ENCODE data around the gene PRKAA2. TPM values are rescaled to one million over a fixed set of nuclear protein-coding genes. Genes with fewer than 3 reads are reported as not detected.

PRKAA2 gene
- total and polyA plus RNA-seq, 8 donors, result 1.2 to 4.1 (median 2.1) TPM

GRCh38 chr1:56645677-56646305 is 677 bp downstream of the PRKAA2 start:
- DNase-seq (peak in 4 of 6 donors; percentile 4 to 52 (median 18)), ATAC-seq (peak; percentile 26 to 54 (median 43)), FAIRE-seq (no peak)
- 2 to 6% methylated on average over 18 of the region's 18 CpGs for WGBS, 2 donors
- Histone ChIP-seq H3K27ac (peak overlapping the region in 2 of 4 donors; percentile 45 to 61), H3K4me1 (peaks cover 5 to 9% (median 8%) of the 10 kb centered on the region in 3 donors), H3K27me3 (no peaks in the 10 kb centered on the region), H3K4me3 (peak overlapping the region; percentile 45 to 79 (median 57)), H3K9me3 (no peaks in the 10 kb centered on the region), H3K36me3 (no peaks in the 10 kb centered on the region)
- intact Hi-C loops (cut with DNase I), result no loop called here
- TF ChIP-seq, protein P1, sequence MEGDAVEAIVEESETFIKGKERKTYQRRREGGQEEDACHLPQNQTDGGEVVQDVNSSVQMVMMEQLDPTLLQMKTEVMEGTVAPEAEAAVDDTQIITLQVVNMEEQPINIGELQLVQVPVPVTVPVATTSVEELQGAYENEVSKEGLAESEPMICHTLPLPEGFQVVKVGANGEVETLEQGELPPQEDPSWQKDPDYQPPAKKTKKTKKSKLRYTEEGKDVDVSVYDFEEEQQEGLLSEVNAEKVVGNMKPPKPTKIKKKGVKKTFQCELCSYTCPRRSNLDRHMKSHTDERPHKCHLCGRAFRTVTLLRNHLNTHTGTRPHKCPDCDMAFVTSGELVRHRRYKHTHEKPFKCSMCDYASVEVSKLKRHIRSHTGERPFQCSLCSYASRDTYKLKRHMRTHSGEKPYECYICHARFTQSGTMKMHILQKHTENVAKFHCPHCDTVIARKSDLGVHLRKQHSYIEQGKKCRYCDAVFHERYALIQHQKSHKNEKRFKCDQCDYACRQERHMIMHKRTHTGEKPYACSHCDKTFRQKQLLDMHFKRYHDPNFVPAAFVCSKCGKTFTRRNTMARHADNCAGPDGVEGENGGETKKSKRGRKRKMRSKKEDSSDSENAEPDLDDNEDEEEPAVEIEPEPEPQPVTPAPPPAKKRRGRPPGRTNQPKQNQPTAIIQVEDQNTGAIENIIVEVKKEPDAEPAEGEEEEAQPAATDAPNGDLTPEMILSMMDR (IDR thresholded peaks at IDR 0.05), result no peak

DNA sequence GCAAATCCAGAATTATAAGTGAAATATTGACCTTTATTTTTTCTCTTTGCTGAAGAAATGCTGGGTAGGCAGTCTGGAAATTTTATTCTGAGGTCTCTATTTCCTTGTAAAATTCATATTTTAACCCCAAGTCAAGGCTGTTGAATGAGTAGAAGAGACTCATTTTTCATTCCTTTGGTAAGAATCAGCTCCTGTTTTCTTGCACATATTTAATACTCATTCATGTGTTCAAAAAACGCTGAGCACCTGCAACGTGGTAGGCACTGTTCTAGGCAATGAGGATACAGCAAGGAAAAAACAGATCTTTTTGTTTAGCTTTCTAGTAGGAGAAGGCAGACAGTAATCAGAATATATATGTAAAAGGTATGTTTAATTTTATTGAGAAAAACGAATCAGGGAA is 1.5 kb downstream of the PRKAA2 start:
- ATAC-seq, result no peak
- peak overlapping the region in 1 of 4 donors; percentile 79 for H3K4me3 ChIP-seq
- FAIRE-seq, result no peak

DNA sequence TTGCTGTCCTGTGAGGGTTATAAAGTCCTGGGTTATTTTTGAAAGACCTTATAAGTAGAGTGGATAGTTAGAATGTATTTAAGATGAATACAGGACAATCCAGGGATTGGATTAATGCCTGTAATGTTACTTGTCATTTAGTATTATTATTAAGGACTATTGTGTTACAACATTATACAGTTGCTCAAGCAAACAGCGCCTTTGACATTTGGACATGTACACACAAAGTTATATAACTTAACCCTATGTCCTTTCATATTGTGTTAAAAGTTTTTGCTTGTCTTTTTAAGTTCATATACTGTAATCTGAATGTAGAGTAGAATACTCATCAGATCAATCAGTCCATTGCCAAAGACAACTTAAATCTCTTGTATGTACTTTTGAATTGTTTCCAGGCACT is 2.0 kb downstream of the PRKAA2 start:
- TF ChIP-seq, protein P1 (IDR thresholded peaks at IDR 0.05), result no peak
- no peaks in the 10 kb centered on the region for H3K27me3 ChIP-seq
- ATAC-seq, result no peak
- no peak overlapping the region for H3K4me3 ChIP-seq
- WGBS, 2 donors, result 70 to 79% methylated on average over 1 of the region's 1 CpG
- no peak overlapping the region for H3K27ac ChIP-seq
- intact Hi-C loops (cut with DNase I), result no loop called here
- FAIRE-seq, result peak; percentile 9
- no peaks in the 10 kb centered on the region for H3K36me3 ChIP-seq
- H3K4me1 ChIP-seq, result peaks cover 5 to 9% (median 8%) of the 10 kb centered on the region in 3 donors
- DNase-seq, result no peak
- no peaks in the 10 kb centered on the region for H3K9me3 ChIP-seq

More for the DNA sequence above, 1.5 kb downstream of the PRKAA2 start:
- TF ChIP-seq, protein P1 (IDR thresholded peaks at IDR 0.05), result no peak
- 30 to 31% methylated on average over 3 of the region's 3 CpGs for WGBS, 2 donors
- no peaks in the 10 kb centered on the region for H3K27me3 ChIP-seq
- DNase-seq, result no peak
- no peaks in the 10 kb centered on the region for H3K9me3 ChIP-seq
- H3K36me3 ChIP-seq, result no peaks in the 10 kb centered on the region
- H3K4me1 ChIP-seq, result peaks cover 5 to 9% (median 8%) of the 10 kb centered on the region in 3 donors
- H3K27ac ChIP-seq, result no peak overlapping the region
- intact Hi-C loops (cut with DNase I), result no loop called here

GRCh38 chr1:56648546-56648945 is 3.4 kb downstream of the PRKAA2 start:
- DNase-seq, result no peak
- Histone ChIP-seq H3K4me1 (peaks cover 4 to 8% (median 4%) of the 10 kb centered on the region in 3 donors), H3K27me3 (no peaks in the 10 kb centered on the region), H3K4me3 (no peak overlapping the region), H3K27ac (no peak overlapping the region), H3K36me3 (no peaks in the 10 kb centered on the region), H3K9me3 (no peaks in the 10 kb centered on the region)
- FAIRE-seq, result no peak
- ATAC-seq, result no peak
- intact Hi-C loops (cut with DNase I), result no loop called here
- 70 to 85% methylated on average over 4 of the region's 4 CpGs for WGBS, 2 donors
- TF ChIP-seq, protein P1 (IDR thresholded peaks at IDR 0.05), result no peak
